Astrocyte (in vitro differentiated cells and primary cell): ENCODE data around the gene ZNF25.
"Not testable (repeated sequence)": the region's sequence is repeated elsewhere in the genome, so short reads cannot be mapped to it uniquely, and the experiment has no call there.

Source experiments
- EZH2 ChIP-seq: IDR thresholded peaks from 2 replicates; pipeline ENCODE4 v1.6.1; 2012; ENCODE audit warnings: mild to moderate bottlenecking, low read length, inconsistent platforms; ENCODE audit not compliant: insufficient read depth
- TF ChIP-seq, protein P1 (sequence below): IDR thresholded peaks from 2 replicates; pipeline ENCODE4 v1.5.1; 2011; ENCODE audit warnings: low read depth, mild to moderate bottlenecking, inconsistent platforms, low read length, moderate library complexity; ENCODE audit not compliant: insufficient read depth

- TF ChIP-seq, protein P1, sequence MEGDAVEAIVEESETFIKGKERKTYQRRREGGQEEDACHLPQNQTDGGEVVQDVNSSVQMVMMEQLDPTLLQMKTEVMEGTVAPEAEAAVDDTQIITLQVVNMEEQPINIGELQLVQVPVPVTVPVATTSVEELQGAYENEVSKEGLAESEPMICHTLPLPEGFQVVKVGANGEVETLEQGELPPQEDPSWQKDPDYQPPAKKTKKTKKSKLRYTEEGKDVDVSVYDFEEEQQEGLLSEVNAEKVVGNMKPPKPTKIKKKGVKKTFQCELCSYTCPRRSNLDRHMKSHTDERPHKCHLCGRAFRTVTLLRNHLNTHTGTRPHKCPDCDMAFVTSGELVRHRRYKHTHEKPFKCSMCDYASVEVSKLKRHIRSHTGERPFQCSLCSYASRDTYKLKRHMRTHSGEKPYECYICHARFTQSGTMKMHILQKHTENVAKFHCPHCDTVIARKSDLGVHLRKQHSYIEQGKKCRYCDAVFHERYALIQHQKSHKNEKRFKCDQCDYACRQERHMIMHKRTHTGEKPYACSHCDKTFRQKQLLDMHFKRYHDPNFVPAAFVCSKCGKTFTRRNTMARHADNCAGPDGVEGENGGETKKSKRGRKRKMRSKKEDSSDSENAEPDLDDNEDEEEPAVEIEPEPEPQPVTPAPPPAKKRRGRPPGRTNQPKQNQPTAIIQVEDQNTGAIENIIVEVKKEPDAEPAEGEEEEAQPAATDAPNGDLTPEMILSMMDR: not testable (repeated sequence)
- not testable (repeated sequence) for TF ChIP-seq EZH2
Observed at GRCh38 chr10:37908165-37908564, 68.3 kb downstream of the ZNF25 start.
